Parathyroid adenoma (tissue), 2 donors: Measurements from ENCODE around the gene RFLNA.

Experiments used
- H2AFZ ChIP-seq: fragments of 300-600 bp; sonication (generic); one replicate; pipeline ENCODE4 v1.7.0; 2017; ENCODE audit warnings: antibody characterized with exemption, mild to moderate bottlenecking
- H3K27ac ChIP-seq: fragments of 300-600 bp; sonication (generic); one replicate; pipeline ENCODE4 v1.7.0; 2017
- H3K27me3 ChIP-seq: fragments of 300-600 bp; sonication (generic); one replicate; pipeline ENCODE4 v1.7.0; 2017; ENCODE audit warnings: low read length; ENCODE audit not compliant: control insufficient read depth, insufficient read depth
- H3K36me3 ChIP-seq: fragments of 300-600 bp; sonication (generic); one replicate; pipeline ENCODE4 v1.7.0; 2017; ENCODE audit warnings: low read length; ENCODE audit not compliant: control insufficient read depth, insufficient read depth
- H3K4me1 ChIP-seq: fragments of 300-600 bp; sonication (generic); one replicate; pipeline ENCODE4 v1.7.0; 2017; ENCODE audit warnings: control low read depth
- H3K4me2 ChIP-seq: fragments of 300-600 bp; sonication (generic); one replicate; pipeline ENCODE4 v1.7.0; 2017; ENCODE audit warnings: low read length
- H3K4me3 ChIP-seq: fragments of 300-600 bp; sonication (generic); one replicate; pipeline ENCODE4 v1.7.0; 2017; ENCODE audit warnings: low read depth, low read length
- H3K79me2 ChIP-seq: fragments of 300-600 bp; sonication (generic); one replicate; pipeline ENCODE4 v1.7.0; 2017; ENCODE audit warnings: control low read depth
- H3K9ac ChIP-seq: fragments of 300-600 bp; sonication (generic); one replicate; pipeline ENCODE4 v1.7.0; 2017; ENCODE audit warnings: mild to moderate bottlenecking
- H3K9me3 ChIP-seq: fragments of 300-600 bp; sonication (generic); one replicate; pipeline ENCODE4 v1.7.0; 2017; ENCODE audit warnings: low read length; ENCODE audit not compliant: control insufficient read depth
- CTCF ChIP-seq: fragments of 300-600 bp; sonication (generic); IDR thresholded peaks from one replicate; pipeline ENCODE4 v1.7.0; 2017; ENCODE audit warnings: antibody characterized with exemption, mild to moderate bottlenecking
- donor health status: primary hyperparathyroidism.

Gene RFLNA

GRCh38 chr12:124356221-124356620 lies 61.3 kb downstream of the RFLNA start:
- H3K4me2 ChIP-seq = no peak overlapping the region
- H3K27ac ChIP-seq = no peak overlapping the region
- H3K4me1 ChIP-seq = peaks cover 20% of the 10 kb centered on the region
- no peak overlapping the region for H3K4me3 ChIP-seq
- H3K9me3 ChIP-seq = no peaks in the 10 kb centered on the region
- H3K36me3 ChIP-seq = no peaks in the 10 kb centered on the region
- TF ChIP-seq CTCF = no peak
- no peak overlapping the region for H3K9ac ChIP-seq
- H3K27me3 ChIP-seq = no peaks in the 10 kb centered on the region
- H3K79me2 ChIP-seq = peaks cover 4% of the 10 kb centered on the region
- no peak overlapping the region for H2AFZ ChIP-seq

- H3K36me3 ChIP-seq = no peaks in the 10 kb centered on the region
- H3K4me1 ChIP-seq = peaks cover 21% of the 10 kb centered on the region
- H2AFZ ChIP-seq = no peak overlapping the region
- H3K27me3 ChIP-seq = no peaks in the 10 kb centered on the region
- H3K27ac ChIP-seq = no peak overlapping the region
- no peak for TF ChIP-seq CTCF
- peaks cover 4% of the 10 kb centered on the region for H3K79me2 ChIP-seq
- no peaks in the 10 kb centered on the region for H3K9me3 ChIP-seq
- no peak overlapping the region for H3K4me2 ChIP-seq
- no peak overlapping the region for H3K4me3 ChIP-seq
- H3K9ac ChIP-seq = no peak overlapping the region
These were observed 62.7 kb downstream of the RFLNA start for GRCh38 chr12:124357616-124358015.

GRCh38 chr12:124358572-124358971 lies 63.7 kb downstream of the RFLNA start:
- Histone ChIP-seq H3K4me3 (no peak overlapping the region), H3K9me3 (no peaks in the 10 kb centered on the region), H3K27me3 (no peaks in the 10 kb centered on the region), H3K36me3 (no peaks in the 10 kb centered on the region), H3K27ac (peak overlapping the region; percentile 72), H3K79me2 (peaks cover 10% of the 10 kb centered on the region), H3K4me2 (no peak overlapping the region), H2AFZ (no peak overlapping the region), H3K4me1 (peaks cover 21% of the 10 kb centered on the region), H3K9ac (no peak overlapping the region)
- TF ChIP-seq CTCF = no peak

- no peak overlapping the region for H2AFZ ChIP-seq
- TF ChIP-seq CTCF = no peak
- no peaks in the 10 kb centered on the region for H3K36me3 ChIP-seq
- H3K4me1 ChIP-seq = peaks cover 26% of the 10 kb centered on the region
- H3K27ac ChIP-seq = peak overlapping the region; percentile 72
- no peak overlapping the region for H3K9ac ChIP-seq
- peaks cover 17% of the 10 kb centered on the region for H3K79me2 ChIP-seq
- peak overlapping the region; percentile 51 for H3K4me2 ChIP-seq
- no peaks in the 10 kb centered on the region for H3K27me3 ChIP-seq
- no peaks in the 10 kb centered on the region for H3K9me3 ChIP-seq
- H3K4me3 ChIP-seq = no peak overlapping the region
These were observed 65.0 kb downstream of the RFLNA start for GRCh38 chr12:124359671-124360581.
